22Rv1 (cell line): ENCODE results near the gene TMEM19.

Experiments
- CTCF ChIP-seq: fragments of 450-650 bp; IDR thresholded peaks from 2 replicates; pipeline ENCODE4 v1.5.1; 2017; ENCODE audit warnings: mild to moderate bottlenecking
- ZFX ChIP-seq: fragments of 450-650 bp; IDR thresholded peaks from 2 replicates; pipeline ENCODE4 v1.6.1; 2017; ENCODE audit warnings: antibody characterized with exemption, borderline replicate concordance

- TF ChIP-seq CTCF: no peak
- no peak for TF ChIP-seq ZFX
Measured at GRCh38 chr12:71662849-71663560, 22.9 kb upstream of the TMEM19 start.
